Brain microvascular endothelial cell (primary cell): ENCODE data around the gene RNF113B.
A peak's percentile ranks its signal among the peaks of the same experiment; 100 is the strongest.

Source experiments
- DNase-seq: peaks from one replicate; pipeline ENCODE4 v3.0.0-alpha.2; 2020
- H3K27ac ChIP-seq: fragments of 250-450 bp; sonication (Bioruptor Pico); 2 replicates; pipeline ENCODE4 v1.5.1; 2020; ENCODE audit warnings: mild to moderate bottlenecking, moderate library complexity
- H3K27me3 ChIP-seq: fragments of 250-450 bp; sonication (Bioruptor Pico); replicated peaks from 2 replicates; pipeline ENCODE4 v1.5.1; 2020; ENCODE audit warnings: mild to moderate bottlenecking
- H3K36me3 ChIP-seq: fragments of 250-450 bp; sonication (Bioruptor Pico); replicated peaks from 2 replicates; pipeline ENCODE4 v1.5.1; 2020; ENCODE audit warnings: mild to moderate bottlenecking
- H3K4me3 ChIP-seq: 2 replicates; pipeline ENCODE4 v1.5.1; 2011; ENCODE audit warnings: low read depth, mild to moderate bottlenecking, control low read depth, low read length, moderate library complexity
- CTCF ChIP-seq: IDR thresholded peaks from 2 replicates; pipeline ENCODE4 v1.5.1; 2011; ENCODE audit warnings: low read depth, mild to moderate bottlenecking, moderate library complexity, low read length, control low read depth, inconsistent platforms; ENCODE audit errors: missing control alignments
- in situ Hi-C: cut with HindIII; loops from 2 replicates; pipeline ENCODE4 v1.10.0; 2017; ENCODE audit warnings: low sequenced_read_pairs, low pct_ligation_motif_present

The RNF113B gene

GRCh38 chr13:98213354-98213753 lies 36.3 kb upstream of the RNF113B start:
- no peaks in the 10 kb centered on the region for H3K36me3 ChIP-seq
- H3K27me3 ChIP-seq = no peaks in the 10 kb centered on the region
- no peak overlapping the region for H3K4me3 ChIP-seq
- DNase-seq = no peak
- in situ Hi-C loops = no loop called here
- H3K27ac ChIP-seq = no peak overlapping the region
- no peak for TF ChIP-seq CTCF

DNA sequence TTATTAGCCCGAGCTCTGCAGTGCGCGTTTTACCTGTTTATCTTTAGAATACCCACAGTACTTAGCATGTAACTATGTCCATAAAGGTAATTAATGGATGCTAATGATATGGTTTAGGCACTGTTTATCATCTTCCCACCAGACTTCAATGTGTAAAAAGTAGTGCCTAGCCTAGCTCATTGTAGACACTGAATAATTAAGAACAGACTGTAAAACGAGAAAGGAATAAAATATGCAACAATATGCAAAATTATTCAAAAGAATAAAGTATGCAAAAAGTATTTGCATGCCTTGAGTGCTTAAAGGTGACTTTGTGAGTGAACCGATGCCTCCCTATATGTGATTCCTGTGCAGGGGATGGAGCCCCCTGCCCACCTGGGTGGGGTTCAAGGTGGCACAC lies 35.7 kb upstream of the RNF113B start:
- H3K4me3 ChIP-seq = no peak overlapping the region
- no peaks in the 10 kb centered on the region for H3K36me3 ChIP-seq
- in situ Hi-C loops = no loop called here
- no peak overlapping the region for H3K27ac ChIP-seq
- no peak for TF ChIP-seq CTCF
- H3K27me3 ChIP-seq = no peaks in the 10 kb centered on the region
- DNase-seq = no peak

DNA sequence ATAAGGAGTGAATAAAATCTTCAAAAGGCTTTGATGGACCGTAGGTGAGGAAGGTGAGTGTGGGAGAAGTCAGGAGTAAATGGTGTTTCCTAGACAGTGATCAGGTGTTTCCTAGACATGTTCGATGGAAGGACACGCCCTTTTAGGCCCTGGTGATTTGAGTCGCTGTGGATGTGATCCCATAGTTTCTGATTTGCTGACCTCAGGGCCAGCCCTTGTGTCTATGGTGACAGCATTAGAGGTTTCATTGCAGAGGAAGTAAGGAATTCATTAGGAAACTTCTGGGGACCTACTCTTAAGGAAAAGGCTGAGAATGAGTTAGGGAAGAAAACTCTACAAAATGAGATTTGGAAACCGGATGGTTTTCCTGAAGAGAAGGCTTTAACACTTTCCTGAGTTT lies 31.5 kb upstream of the RNF113B start:
- H3K27me3 ChIP-seq = no peaks in the 10 kb centered on the region
- in situ Hi-C loops = no loop called here
- no peak for TF ChIP-seq CTCF
- H3K27ac ChIP-seq = peak overlapping the region; percentile 19
- no peak overlapping the region for H3K4me3 ChIP-seq
- DNase-seq = no peak
- H3K36me3 ChIP-seq = no peaks in the 10 kb centered on the region

- Histone ChIP-seq H3K36me3 (no peaks in the 10 kb centered on the region), H3K27me3 (no peaks in the 10 kb centered on the region), H3K4me3 (no peak overlapping the region), H3K27ac (peak overlapping the region; percentile 91)
- no peak for TF ChIP-seq CTCF
- in situ Hi-C loops = no loop called here
- DNase-seq = peak; percentile 50
Measured at GRCh38 chr13:98207416-98207815, 30.3 kb upstream of the RNF113B start.

DNA sequence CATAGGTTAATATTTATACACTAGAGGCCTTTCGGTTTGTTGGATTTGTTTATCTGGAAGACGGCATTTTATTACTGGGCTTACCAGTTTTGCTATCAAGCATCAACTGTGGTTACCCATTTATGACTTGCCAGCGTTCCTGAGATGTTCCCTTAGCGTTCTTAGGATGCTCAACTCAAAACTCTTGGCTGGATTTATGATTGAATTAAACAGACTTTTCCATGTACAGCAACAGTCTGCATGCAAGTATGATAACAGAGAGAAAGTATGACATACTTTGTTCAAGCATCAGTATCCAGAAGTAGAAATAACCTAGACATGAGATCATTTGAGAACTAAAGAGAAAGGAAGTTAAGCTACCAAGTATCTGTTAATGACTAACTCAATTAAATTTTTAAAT lies 29.9 kb upstream of the RNF113B start:
- in situ Hi-C loops = no loop called here
- no peak for TF ChIP-seq CTCF
- Histone ChIP-seq H3K36me3 (no peaks in the 10 kb centered on the region), H3K4me3 (no peak overlapping the region), H3K27ac (peak overlapping the region; percentile 91), H3K27me3 (no peaks in the 10 kb centered on the region)
- peak; percentile 91 for DNase-seq

DNA sequence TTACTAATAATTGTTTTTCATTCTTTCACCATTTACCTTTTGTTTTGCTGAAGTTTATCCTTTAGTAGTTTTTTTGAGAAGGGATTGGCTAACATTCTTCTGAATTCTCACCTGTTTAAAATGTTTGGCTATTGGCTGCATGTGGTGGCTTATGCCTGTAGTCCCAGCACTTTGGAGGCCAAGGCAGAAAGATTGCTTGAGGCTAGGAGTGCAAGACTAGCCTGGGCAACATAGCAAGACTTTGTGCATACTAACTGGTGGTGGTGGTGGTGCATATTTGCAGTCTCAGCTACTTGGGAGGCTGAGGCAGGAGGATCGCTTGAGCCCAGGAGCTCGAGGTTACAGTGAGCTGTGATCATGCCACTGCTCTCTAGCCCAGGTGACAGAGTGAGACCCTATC lies 27.5 kb upstream of the RNF113B start:
- no peak for TF ChIP-seq CTCF
- no peaks in the 10 kb centered on the region for H3K36me3 ChIP-seq
- in situ Hi-C loops = no loop called here
- H3K4me3 ChIP-seq = no peak overlapping the region
- no peaks in the 10 kb centered on the region for H3K27me3 ChIP-seq
- H3K27ac ChIP-seq = no peak overlapping the region
- DNase-seq = no peak
